PFSK-1 (cell line): ENCODE results near the gene SDK1.

Experiments
- POLR2AphosphoS5 ChIP-seq: IDR thresholded peaks from 2 replicates; pipeline ENCODE4 v1.6.1; 2012; ENCODE audit warnings: low read depth, mild to moderate bottlenecking, control low read depth, low read length, moderate library complexity
- SIN3A ChIP-seq: IDR thresholded peaks from 2 replicates; pipeline ENCODE4 v1.6.1; 2012; ENCODE audit warnings: mild to moderate bottlenecking, low read length, moderate library complexity, borderline replicate concordance; ENCODE audit not compliant: insufficient read depth
- TF ChIP-seq, protein P1 (sequence below), 2 experiments: IDR thresholded peaks; 2 replicates each; pipeline versions ENCODE4 v1.6.1 to v1.8.0; 2011 to 2012; ENCODE audit warnings: low read depth in 2 of 2, low read length in 2 of 2, control low read depth in 1 of 2, inconsistent platforms in 1 of 2, mild to moderate bottlenecking in 1 of 2, moderate library complexity in 1 of 2; ENCODE audit not compliant: insufficient read depth in 1 of 2

- TF ChIP-seq, protein P1, sequence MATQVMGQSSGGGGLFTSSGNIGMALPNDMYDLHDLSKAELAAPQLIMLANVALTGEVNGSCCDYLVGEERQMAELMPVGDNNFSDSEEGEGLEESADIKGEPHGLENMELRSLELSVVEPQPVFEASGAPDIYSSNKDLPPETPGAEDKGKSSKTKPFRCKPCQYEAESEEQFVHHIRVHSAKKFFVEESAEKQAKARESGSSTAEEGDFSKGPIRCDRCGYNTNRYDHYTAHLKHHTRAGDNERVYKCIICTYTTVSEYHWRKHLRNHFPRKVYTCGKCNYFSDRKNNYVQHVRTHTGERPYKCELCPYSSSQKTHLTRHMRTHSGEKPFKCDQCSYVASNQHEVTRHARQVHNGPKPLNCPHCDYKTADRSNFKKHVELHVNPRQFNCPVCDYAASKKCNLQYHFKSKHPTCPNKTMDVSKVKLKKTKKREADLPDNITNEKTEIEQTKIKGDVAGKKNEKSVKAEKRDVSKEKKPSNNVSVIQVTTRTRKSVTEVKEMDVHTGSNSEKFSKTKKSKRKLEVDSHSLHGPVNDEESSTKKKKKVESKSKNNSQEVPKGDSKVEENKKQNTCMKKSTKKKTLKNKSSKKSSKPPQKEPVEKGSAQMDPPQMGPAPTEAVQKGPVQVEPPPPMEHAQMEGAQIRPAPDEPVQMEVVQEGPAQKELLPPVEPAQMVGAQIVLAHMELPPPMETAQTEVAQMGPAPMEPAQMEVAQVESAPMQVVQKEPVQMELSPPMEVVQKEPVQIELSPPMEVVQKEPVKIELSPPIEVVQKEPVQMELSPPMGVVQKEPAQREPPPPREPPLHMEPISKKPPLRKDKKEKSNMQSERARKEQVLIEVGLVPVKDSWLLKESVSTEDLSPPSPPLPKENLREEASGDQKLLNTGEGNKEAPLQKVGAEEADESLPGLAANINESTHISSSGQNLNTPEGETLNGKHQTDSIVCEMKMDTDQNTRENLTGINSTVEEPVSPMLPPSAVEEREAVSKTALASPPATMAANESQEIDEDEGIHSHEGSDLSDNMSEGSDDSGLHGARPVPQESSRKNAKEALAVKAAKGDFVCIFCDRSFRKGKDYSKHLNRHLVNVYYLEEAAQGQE (IDR thresholded peaks at IDR 0.05; ENCODE audit: insufficient read depth in 1 of 2, low read depth in 2 of 2, low read length in 2 of 2), result no peak
- TF ChIP-seq SIN3A, result no peak
- no peak for TF ChIP-seq POLR2AphosphoS5
Observed at GRCh38 chr7:3880228-3880987, 579.4 kb downstream of the SDK1 start.
